Uterus (tissue), 2 donors: ENCODE data around the gene STYK1.
"Not testable (repeated sequence)": the region's sequence is repeated elsewhere in the genome, so short reads cannot be mapped to it uniquely, and the experiment has no call there.

Experiments used
- CTCF ChIP-seq, 4 experiments: fragments of 200-600 bp in 2 of 4; fragments of 450-650 bp in 2 of 4; sonication (generic) in 2 of 4; IDR thresholded peaks; one replicate each; pipeline ENCODE4 v1.5.1; 2016 to 2019; ENCODE audit warnings: antibody characterized with exemption in 4 of 4, mild to moderate bottlenecking in 2 of 4, moderate library complexity in 1 of 4
- POLR2A ChIP-seq, 2 donors: fragments of 450-650 bp; IDR thresholded peaks; one replicate each; pipeline ENCODE4 v1.6.1; 2016; ENCODE audit warnings: antibody characterized with exemption in 2 of 2, mild to moderate bottlenecking in 1 of 2, moderate library complexity in 1 of 2

DNA sequence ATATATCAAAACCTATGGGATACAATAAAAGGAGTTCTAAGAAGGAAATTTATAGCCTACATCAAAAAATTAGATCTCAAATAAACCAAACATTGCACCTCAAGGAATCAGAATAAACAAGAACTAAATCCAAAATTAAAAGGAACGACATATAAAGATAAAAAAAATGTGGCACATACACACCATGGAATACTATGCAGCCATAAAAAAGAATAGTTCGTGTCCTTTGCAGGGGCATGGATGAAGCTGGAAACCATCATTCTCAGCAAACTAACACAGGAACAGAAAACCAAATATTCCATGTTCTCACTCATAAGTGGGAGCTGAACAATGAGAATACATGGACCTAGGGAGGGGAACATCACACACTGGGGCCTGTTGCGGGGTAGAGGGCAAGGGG, 91.7 kb downstream of the STYK1 start:
- TF ChIP-seq POLR2A, CTCF (IDR thresholded peaks at IDR 0.05): not testable (repeated sequence)
